Osteoblast (primary cell): ENCODE data around the gene PPP2R5E. TPM values are rescaled to one million over a fixed set of nuclear protein-coding genes. Genes with fewer than 3 reads are reported as not detected.

Experiments
- DNase-seq: peaks from one replicate; pipeline ENCODE4 v3.0.0; 2011; ENCODE audit warnings: low spot score, mixed read lengths; ENCODE audit not compliant: insufficient read length; ENCODE audit errors: missing footprints
- H2AFZ ChIP-seq: 2 replicates; pipeline ENCODE4 v1.6.0; 2011; ENCODE audit warnings: mild to moderate bottlenecking, low read length
- H3K27ac ChIP-seq: 2 replicates; pipeline ENCODE4 v1.5.1; 2011; ENCODE audit warnings: mild to moderate bottlenecking, low read depth, low read length, moderate library complexity
- H3K27me3 ChIP-seq: 2 replicates; pipeline ENCODE4 v1.6.0; 2012; ENCODE audit warnings: mild to moderate bottlenecking, control low read depth, inconsistent platforms, low read length, moderate library complexity; ENCODE audit not compliant: insufficient read depth
- H3K36me3 ChIP-seq: 2 replicates; pipeline ENCODE4 v1.5.1; 2011; ENCODE audit warnings: mild to moderate bottlenecking, low read length, control low read depth, moderate library complexity; ENCODE audit not compliant: insufficient read depth
- H3K4me1 ChIP-seq: 2 replicates; pipeline ENCODE4 v1.5.1; 2011; ENCODE audit warnings: mild to moderate bottlenecking, low read length, control low read depth, moderate library complexity; ENCODE audit not compliant: insufficient read depth
- H3K4me2 ChIP-seq: 2 replicates; pipeline ENCODE4 v1.6.0; 2011; ENCODE audit warnings: mild to moderate bottlenecking, low read length; ENCODE audit not compliant: insufficient read depth
- H3K4me3 ChIP-seq: fragments of 200-600 bp; sonication (generic); 3 replicates; pipeline ENCODE4 v1.5.1; 2012; ENCODE audit warnings: mild to moderate bottlenecking, low read length, inconsistent platforms; ENCODE audit not compliant: insufficient read depth
- H3K79me2 ChIP-seq: 2 replicates; pipeline ENCODE4 v1.6.0; 2012; ENCODE audit warnings: mild to moderate bottlenecking, low read length, control low read depth, inconsistent platforms; ENCODE audit not compliant: insufficient read depth
- H3K9me3 ChIP-seq: 2 replicates; pipeline ENCODE4 v1.5.1; 2011; ENCODE audit warnings: low read depth, low read length, control low read depth
- H4K20me1 ChIP-seq: 2 replicates; pipeline ENCODE4 v1.6.0; 2012; ENCODE audit warnings: mild to moderate bottlenecking, low read length, control low read depth; ENCODE audit not compliant: insufficient read depth
- CTCF ChIP-seq: IDR thresholded peaks from 2 replicates; pipeline ENCODE4 v1.5.1; 2011; ENCODE audit warnings: mild to moderate bottlenecking, low read depth, low read length, moderate library complexity; ENCODE audit errors: extremely low read depth
- total RNA-seq: library from RNA; depleted of rRNA; stranded (reverse); fragments of >200 nt; gene quantifications from 2 replicates; pipeline ENCODE4 v1.2.3, GENCODE V29; 2012

The PPP2R5E gene
- total RNA-seq, 1 donor: 29.3 TPM

GRCh38 chr14:63468294-63468693, 74.9 kb downstream of the PPP2R5E start:
- Histone ChIP-seq H3K4me3 (no peak overlapping the region), H3K36me3 (no peaks in the 10 kb centered on the region), H3K4me2 (no peak overlapping the region), H3K79me2 (peaks cover 81% of the 10 kb centered on the region), H3K9me3 (no peaks in the 10 kb centered on the region), H3K4me1 (peaks cover 10% of the 10 kb centered on the region), H4K20me1 (peaks cover 53% of the 10 kb centered on the region), H3K27ac (no peak overlapping the region), H3K27me3 (no peaks in the 10 kb centered on the region), H2AFZ (no peak overlapping the region)
- no peak for DNase-seq
- TF ChIP-seq CTCF: no peak

- H3K79me2 ChIP-seq: peaks cover 76% of the 10 kb centered on the region
- DNase-seq: no peak
Observed at GRCh38 chr14:63467440-63468072, 75.6 kb downstream of the PPP2R5E start.

GRCh38 chr14:63465347-63465746, 77.8 kb downstream of the PPP2R5E start:
- no peak overlapping the region for H3K4me2 ChIP-seq
- no peaks in the 10 kb centered on the region for H3K9me3 ChIP-seq
- H2AFZ ChIP-seq: no peak overlapping the region
- H4K20me1 ChIP-seq: peaks cover 41% of the 10 kb centered on the region
- H3K27ac ChIP-seq: no peak overlapping the region
- H3K27me3 ChIP-seq: no peaks in the 10 kb centered on the region
- no peaks in the 10 kb centered on the region for H3K4me1 ChIP-seq
- no peak for TF ChIP-seq CTCF
- no peak for DNase-seq
- peaks cover 66% of the 10 kb centered on the region for H3K79me2 ChIP-seq
- H3K36me3 ChIP-seq: no peaks in the 10 kb centered on the region
- H3K4me3 ChIP-seq: no peak overlapping the region

More at GRCh38 chr14:63467440-63468072, 75.6 kb downstream of the PPP2R5E start:
- H3K4me3 ChIP-seq: no peak overlapping the region
- no peaks in the 10 kb centered on the region for H3K27me3 ChIP-seq
- no peak overlapping the region for H3K4me2 ChIP-seq
- peaks cover 50% of the 10 kb centered on the region for H4K20me1 ChIP-seq
- H3K36me3 ChIP-seq: no peaks in the 10 kb centered on the region
- peaks cover 10% of the 10 kb centered on the region for H3K4me1 ChIP-seq
- no peak for TF ChIP-seq CTCF
- no peak overlapping the region for H3K27ac ChIP-seq
- H2AFZ ChIP-seq: no peak overlapping the region
- no peaks in the 10 kb centered on the region for H3K9me3 ChIP-seq

GRCh38 chr14:63460680-63461369, 82.4 kb downstream of the PPP2R5E start:
- no peak overlapping the region for H3K4me2 ChIP-seq
- no peak overlapping the region for H2AFZ ChIP-seq
- DNase-seq: no peak
- peaks cover 65% of the 10 kb centered on the region for H3K79me2 ChIP-seq
- no peak for TF ChIP-seq CTCF
- H3K27ac ChIP-seq: no peak overlapping the region
- H4K20me1 ChIP-seq: peaks cover 39% of the 10 kb centered on the region
- no peaks in the 10 kb centered on the region for H3K36me3 ChIP-seq
- H3K4me1 ChIP-seq: no peaks in the 10 kb centered on the region
- H3K9me3 ChIP-seq: no peaks in the 10 kb centered on the region
- no peaks in the 10 kb centered on the region for H3K27me3 ChIP-seq
- H3K4me3 ChIP-seq: no peak overlapping the region
